ENCODE measurements around the gene CCND1. TPM values are rescaled to one million over a fixed set of nuclear protein-coding genes. Genes with fewer than 3 reads are reported as not detected.

CCND1 gene
- total and polyA plus RNA-seq, 2 of the 8 experiments (the other 6 are each of a cell fraction or from before 2014, with no cell fraction given) = 64.5 to 170 TPM

GRCh38 chr11:69594481-69594880, 46.5 kb upstream of the CCND1 start (continued):
- TF ChIP-seq, protein P1, sequence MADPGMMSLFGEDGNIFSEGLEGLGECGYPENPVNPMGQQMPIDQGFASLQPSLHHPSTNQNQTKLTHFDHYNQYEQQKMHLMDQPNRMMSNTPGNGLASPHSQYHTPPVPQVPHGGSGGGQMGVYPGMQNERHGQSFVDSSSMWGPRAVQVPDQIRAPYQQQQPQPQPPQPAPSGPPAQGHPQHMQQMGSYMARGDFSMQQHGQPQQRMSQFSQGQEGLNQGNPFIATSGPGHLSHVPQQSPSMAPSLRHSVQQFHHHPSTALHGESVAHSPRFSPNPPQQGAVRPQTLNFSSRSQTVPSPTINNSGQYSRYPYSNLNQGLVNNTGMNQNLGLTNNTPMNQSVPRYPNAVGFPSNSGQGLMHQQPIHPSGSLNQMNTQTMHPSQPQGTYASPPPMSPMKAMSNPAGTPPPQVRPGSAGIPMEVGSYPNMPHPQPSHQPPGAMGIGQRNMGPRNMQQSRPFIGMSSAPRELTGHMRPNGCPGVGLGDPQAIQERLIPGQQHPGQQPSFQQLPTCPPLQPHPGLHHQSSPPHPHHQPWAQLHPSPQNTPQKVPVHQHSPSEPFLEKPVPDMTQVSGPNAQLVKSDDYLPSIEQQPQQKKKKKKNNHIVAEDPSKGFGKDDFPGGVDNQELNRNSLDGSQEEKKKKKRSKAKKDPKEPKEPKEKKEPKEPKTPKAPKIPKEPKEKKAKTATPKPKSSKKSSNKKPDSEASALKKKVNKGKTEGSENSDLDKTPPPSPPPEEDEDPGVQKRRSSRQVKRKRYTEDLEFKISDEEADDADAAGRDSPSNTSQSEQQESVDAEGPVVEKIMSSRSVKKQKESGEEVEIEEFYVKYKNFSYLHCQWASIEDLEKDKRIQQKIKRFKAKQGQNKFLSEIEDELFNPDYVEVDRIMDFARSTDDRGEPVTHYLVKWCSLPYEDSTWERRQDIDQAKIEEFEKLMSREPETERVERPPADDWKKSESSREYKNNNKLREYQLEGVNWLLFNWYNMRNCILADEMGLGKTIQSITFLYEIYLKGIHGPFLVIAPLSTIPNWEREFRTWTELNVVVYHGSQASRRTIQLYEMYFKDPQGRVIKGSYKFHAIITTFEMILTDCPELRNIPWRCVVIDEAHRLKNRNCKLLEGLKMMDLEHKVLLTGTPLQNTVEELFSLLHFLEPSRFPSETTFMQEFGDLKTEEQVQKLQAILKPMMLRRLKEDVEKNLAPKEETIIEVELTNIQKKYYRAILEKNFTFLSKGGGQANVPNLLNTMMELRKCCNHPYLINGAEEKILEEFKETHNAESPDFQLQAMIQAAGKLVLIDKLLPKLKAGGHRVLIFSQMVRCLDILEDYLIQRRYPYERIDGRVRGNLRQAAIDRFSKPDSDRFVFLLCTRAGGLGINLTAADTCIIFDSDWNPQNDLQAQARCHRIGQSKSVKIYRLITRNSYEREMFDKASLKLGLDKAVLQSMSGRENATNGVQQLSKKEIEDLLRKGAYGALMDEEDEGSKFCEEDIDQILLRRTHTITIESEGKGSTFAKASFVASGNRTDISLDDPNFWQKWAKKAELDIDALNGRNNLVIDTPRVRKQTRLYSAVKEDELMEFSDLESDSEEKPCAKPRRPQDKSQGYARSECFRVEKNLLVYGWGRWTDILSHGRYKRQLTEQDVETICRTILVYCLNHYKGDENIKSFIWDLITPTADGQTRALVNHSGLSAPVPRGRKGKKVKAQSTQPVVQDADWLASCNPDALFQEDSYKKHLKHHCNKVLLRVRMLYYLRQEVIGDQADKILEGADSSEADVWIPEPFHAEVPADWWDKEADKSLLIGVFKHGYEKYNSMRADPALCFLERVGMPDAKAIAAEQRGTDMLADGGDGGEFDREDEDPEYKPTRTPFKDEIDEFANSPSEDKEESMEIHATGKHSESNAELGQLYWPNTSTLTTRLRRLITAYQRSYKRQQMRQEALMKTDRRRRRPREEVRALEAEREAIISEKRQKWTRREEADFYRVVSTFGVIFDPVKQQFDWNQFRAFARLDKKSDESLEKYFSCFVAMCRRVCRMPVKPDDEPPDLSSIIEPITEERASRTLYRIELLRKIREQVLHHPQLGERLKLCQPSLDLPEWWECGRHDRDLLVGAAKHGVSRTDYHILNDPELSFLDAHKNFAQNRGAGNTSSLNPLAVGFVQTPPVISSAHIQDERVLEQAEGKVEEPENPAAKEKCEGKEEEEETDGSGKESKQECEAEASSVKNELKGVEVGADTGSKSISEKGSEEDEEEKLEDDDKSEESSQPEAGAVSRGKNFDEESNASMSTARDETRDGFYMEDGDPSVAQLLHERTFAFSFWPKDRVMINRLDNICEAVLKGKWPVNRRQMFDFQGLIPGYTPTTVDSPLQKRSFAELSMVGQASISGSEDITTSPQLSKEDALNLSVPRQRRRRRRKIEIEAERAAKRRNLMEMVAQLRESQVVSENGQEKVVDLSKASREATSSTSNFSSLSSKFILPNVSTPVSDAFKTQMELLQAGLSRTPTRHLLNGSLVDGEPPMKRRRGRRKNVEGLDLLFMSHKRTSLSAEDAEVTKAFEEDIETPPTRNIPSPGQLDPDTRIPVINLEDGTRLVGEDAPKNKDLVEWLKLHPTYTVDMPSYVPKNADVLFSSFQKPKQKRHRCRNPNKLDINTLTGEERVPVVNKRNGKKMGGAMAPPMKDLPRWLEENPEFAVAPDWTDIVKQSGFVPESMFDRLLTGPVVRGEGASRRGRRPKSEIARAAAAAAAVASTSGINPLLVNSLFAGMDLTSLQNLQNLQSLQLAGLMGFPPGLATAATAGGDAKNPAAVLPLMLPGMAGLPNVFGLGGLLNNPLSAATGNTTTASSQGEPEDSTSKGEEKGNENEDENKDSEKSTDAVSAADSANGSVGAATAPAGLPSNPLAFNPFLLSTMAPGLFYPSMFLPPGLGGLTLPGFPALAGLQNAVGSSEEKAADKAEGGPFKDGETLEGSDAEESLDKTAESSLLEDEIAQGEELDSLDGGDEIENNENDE (IDR thresholded peaks at IDR 0.05; ENCODE audit: insufficient replicate concordance, low read length) = no peak
- no peak for TF ChIP-seq SP2 (IDR thresholded peaks at IDR 0.05; ENCODE audit: low read length)
- no peak for TF ChIP-seq SIRT6 (IDR thresholded peaks at IDR 0.05; ENCODE audit: low read length)
- TF ChIP-seq CBX5 (IDR thresholded peaks at IDR 0.05; ENCODE audit: low read depth, low read length) = no peak
- no peak for TF ChIP-seq TAF7 (optimal IDR thresholded peaks at IDR 0.05; ENCODE audit: borderline replicate concordance, low read depth, low read length)
- TF ChIP-seq RFX5 (IDR thresholded peaks at IDR 0.05; ENCODE audit: borderline replicate concordance, low read depth, low read length) = no peak
- TF ChIP-seq CEBPB (IDR thresholded peaks at IDR 0.05; ENCODE audit: low read depth, low read length) = no peak
- no peak for TF ChIP-seq PHF8 (conservative IDR thresholded peaks at IDR 0.05; ENCODE audit: low read depth, low read length)
- no peak for TF ChIP-seq KDM1A (IDR thresholded peaks at IDR 0.05; ENCODE audit: borderline replicate concordance, low read length)

Measured in H1 (cell line).